Liver (tissue), 3 donors: ENCODE data around the gene TBC1D12.

ENCODE experiments used
- ATF3 ChIP-seq: IDR thresholded peaks from 2 replicates; pipeline ENCODE4 v1.6.1; 2016; ENCODE audit warnings: antibody characterized with exemption
- CTCF ChIP-seq: fragments of 150-350 bp; IDR thresholded peaks from 2 replicates; pipeline ENCODE4 v1.5.1; 2017; ENCODE audit warnings: improper control_type of control experiment, low read depth, low read length; ENCODE audit not compliant: missing input control
- FOXA1 ChIP-seq: IDR thresholded peaks from 2 replicates; pipeline ENCODE4 v1.6.1; 2016; ENCODE audit warnings: antibody characterized with exemption
- GABPA ChIP-seq, 2 donors: IDR thresholded peaks in 1 of 2; conservative IDR thresholded peaks in 1 of 2; 2 replicates each; pipeline ENCODE4 v1.6.1; 2016; ENCODE audit warnings: antibody characterized with exemption in 2 of 2, mild to moderate bottlenecking in 1 of 2, moderate library complexity in 1 of 2
- HNF4A ChIP-seq, 2 donors: conservative IDR thresholded peaks; 2 replicates each; pipeline ENCODE4 v1.6.1; 2016; ENCODE audit warnings: antibody characterized with exemption in 2 of 2, mild to moderate bottlenecking in 2 of 2
- REST ChIP-seq: IDR thresholded peaks from 2 replicates; pipeline ENCODE4 v1.6.1; 2016; ENCODE audit warnings: antibody characterized with exemption, mild to moderate bottlenecking
- RXRA ChIP-seq, 2 donors: IDR thresholded peaks; 2 replicates each; pipeline ENCODE4 v1.6.1; 2017 to 2018; ENCODE audit warnings: antibody characterized with exemption in 2 of 2, mild to moderate bottlenecking in 1 of 2
- YY1 ChIP-seq: IDR thresholded peaks from 2 replicates; pipeline ENCODE4 v1.6.1; 2016; ENCODE audit warnings: antibody characterized with exemption, mild to moderate bottlenecking
- TF ChIP-seq, protein P1 (sequence below): IDR thresholded peaks from 2 replicates; pipeline ENCODE4 v1.6.1; 2016; ENCODE audit warnings: antibody characterized with exemption
- TF ChIP-seq, protein P2 (sequence below): IDR thresholded peaks from 2 replicates; pipeline ENCODE4 v1.6.1; 2016; ENCODE audit warnings: antibody characterized with exemption
- donor health status: healthy.
- donor health status: healthy.

GRCh38 chr10:94496010-94496409 lies 93.7 kb downstream of the TBC1D12 start:
- TF ChIP-seq, protein P1, sequence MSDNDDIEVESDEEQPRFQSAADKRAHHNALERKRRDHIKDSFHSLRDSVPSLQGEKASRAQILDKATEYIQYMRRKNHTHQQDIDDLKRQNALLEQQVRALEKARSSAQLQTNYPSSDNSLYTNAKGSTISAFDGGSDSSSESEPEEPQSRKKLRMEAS = no peak
- no peak for TF ChIP-seq CTCF
- TF ChIP-seq ATF3 = no peak
- no peak for TF ChIP-seq REST
- TF ChIP-seq GABPA (IDR thresholded peaks at IDR 0.05 in 1 of 2, conservative IDR thresholded peaks at IDR 0.05 in 1 of 2) = no peak
- TF ChIP-seq, protein P2, sequence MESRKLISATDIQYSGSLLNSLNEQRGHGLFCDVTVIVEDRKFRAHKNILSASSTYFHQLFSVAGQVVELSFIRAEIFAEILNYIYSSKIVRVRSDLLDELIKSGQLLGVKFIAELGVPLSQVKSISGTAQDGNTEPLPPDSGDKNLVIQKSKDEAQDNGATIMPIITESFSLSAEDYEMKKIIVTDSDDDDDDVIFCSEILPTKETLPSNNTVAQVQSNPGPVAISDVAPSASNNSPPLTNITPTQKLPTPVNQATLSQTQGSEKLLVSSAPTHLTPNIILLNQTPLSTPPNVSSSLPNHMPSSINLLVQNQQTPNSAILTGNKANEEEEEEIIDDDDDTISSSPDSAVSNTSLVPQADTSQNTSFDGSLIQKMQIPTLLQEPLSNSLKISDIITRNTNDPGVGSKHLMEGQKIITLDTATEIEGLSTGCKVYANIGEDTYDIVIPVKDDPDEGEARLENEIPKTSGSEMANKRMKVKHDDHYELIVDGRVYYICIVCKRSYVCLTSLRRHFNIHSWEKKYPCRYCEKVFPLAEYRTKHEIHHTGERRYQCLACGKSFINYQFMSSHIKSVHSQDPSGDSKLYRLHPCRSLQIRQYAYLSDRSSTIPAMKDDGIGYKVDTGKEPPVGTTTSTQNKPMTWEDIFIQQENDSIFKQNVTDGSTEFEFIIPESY = no peak
- TF ChIP-seq RXRA (IDR thresholded peaks at IDR 0.05) = no peak
- no peak for TF ChIP-seq YY1
- no peak for TF ChIP-seq HNF4A (conservative IDR thresholded peaks at IDR 0.05)
- no peak for TF ChIP-seq FOXA1
